ENCODE results near the gene AIRE. TPM values are rescaled to one million over a fixed set of nuclear protein-coding genes. Genes with fewer than 3 reads are reported as not detected.

AIRE gene
- total RNA-seq, 1 donor from 2014 or later, result 2.8 TPM

GRCh38 chr21:44302573-44303401 lies 17.1 kb downstream of the AIRE start:
- intact Hi-C loops (cut with micrococcal nuclease), result loop anchor here (5.0 kb wide), 2 partner anchors 175 to 235 kb away; no protein-coding TSS in a partner anchor

DNA sequence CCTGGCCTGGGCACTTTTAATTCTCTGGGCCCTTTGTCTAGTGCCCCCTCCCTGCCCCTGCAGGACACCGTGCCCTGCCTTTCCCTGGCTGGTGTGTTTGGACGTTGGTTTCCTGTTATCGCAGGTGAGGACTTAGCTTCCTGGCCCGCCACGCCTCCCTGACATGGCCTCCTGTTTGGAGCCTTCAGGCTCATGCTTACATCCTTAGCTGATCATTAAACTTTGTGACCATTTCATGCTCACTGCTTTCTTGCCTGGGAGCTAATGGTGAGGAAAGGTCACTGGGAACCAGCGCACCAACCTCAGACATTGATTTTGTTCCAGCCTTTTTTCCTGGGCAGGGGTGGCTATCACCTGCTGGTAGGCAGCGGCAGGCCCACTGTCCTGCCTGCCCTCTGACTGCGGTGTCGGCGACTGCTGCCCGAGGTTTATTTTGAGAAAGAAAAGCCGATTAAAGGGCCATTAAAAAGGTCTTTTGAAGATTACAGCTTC lies 17.9 kb downstream of the AIRE start:
- intact Hi-C loops (cut with micrococcal nuclease), result loop anchor here (5.0 kb wide), 2 partner anchors 174 to 236 kb away; no protein-coding TSS in a partner anchor

GRCh38 chr21:44304011-44304616 lies 18.4 kb downstream of the AIRE start:
- intact Hi-C loops (cut with micrococcal nuclease), result loop anchor here (5.0 kb wide), 2 partner anchors 173 to 237 kb away; no protein-coding TSS in a partner anchor

DNA sequence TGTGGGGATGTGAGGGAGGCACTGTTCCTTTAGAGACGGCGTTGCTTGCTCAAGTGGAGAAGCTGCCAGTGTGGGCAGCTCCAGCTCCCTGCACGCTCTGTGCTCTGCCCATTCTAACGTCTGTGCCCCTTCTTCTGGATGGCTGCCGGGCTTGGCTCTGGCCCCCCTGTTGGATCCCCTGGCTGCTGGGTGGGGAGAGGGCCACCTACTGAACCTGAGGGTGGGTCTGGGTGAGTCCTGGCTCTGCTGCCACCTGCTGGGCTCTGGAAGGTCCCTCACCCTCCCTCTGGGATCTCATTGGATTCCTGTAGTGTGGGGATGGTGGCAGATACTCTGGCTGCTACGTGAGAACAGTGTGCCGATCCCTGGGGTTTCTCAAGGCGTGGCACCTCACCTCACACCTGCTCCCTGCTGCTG lies 19.2 kb downstream of the AIRE start:
- intact Hi-C loops (cut with micrococcal nuclease), result loop anchor here (5.0 kb wide), 2 partner anchors 172 to 238 kb away; no protein-coding TSS in a partner anchor

DNA sequence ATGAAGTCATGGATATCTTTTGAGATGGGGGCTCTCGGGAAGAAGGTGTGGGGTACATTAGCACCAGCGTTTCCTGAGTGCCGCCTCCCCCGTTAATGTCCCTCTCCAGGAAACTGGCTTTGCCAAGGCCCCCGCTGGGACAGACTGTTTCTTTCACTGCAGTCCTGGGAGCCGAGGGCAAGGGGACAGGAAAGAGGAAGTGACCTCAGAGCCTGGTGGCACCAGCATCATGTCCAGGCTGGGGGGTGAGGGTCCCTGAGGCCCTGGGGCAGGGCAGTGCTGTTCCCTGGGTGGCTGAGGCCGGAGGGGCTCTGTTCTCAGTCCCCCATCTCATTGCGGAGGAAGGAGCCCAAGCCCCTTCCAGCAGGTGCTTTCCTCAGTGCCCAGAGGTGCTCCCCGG lies 20.0 kb downstream of the AIRE start:
- intact Hi-C loops (cut with micrococcal nuclease), result no loop called here

DNA sequence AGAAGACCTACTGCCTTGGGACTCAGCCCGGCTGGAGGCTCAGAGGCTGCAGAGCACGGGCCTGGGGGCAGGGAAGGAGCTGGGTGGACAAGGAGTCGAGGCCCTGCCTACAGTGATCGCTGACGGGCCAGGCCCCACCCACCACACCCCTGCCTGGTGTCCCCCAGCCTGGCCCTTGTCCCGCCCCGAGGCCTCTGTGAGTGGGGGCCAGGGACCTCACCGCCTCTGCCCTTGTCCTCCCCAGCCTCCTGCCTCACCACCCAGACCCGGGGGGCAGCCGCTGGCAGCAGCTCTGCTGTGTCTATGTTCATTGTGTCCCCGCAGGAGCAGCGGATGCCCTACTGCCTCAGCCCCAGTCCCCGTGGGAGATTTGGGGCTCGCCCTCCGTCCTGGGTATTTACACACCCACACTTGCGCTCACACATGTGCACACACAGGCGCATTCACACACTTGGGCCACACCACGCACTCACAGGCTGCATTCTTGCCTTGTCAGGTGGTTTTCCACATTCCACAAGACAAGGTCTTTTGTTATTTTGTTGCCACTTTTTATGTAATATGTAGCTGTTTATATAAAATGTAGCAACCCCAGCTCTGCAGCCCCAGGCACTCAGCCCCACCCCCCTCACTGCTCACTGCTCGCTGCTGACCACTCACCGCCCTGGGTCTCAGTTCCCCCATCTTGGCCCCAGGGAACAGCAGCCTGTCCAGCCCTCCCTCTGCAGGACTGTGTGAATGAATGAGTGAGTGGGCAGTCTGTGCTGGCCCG lies 21.4 kb downstream of the AIRE start:
- intact Hi-C loops (cut with micrococcal nuclease), result no loop called here

- intact Hi-C loops (cut with micrococcal nuclease), result no loop called here
These were observed 25.2 kb downstream of the AIRE start for GRCh38 chr21:44310628-44311507.

GRCh38 chr21:44312089-44312488 lies 26.4 kb downstream of the AIRE start:
- intact Hi-C loops (cut with micrococcal nuclease), result no loop called here

- intact Hi-C loops (cut with micrococcal nuclease), result no loop called here
These were observed 27.0 kb downstream of the AIRE start for GRCh38 chr21:44312716-44313115.

DNA sequence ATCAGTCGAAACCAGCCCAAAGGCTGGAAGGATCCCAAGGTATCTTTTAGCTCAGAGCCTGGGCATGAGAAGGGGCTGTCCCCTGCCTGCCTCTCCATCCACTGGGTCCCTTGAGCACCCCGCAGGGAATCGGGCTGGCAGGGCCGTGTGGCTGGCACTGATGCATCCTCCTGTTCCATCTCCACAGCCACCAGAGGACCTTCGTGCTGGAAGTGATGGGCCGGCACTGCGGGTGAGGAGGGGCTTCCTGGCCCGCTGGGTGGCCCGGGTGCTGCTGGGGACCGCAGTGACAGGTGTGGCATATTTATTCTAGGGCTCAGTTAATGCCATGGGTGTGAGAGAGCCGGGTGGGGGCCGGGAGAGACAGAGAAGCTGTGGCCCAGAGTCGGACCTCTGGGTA lies 27.8 kb downstream of the AIRE start:
- intact Hi-C loops (cut with micrococcal nuclease), result no loop called here

GRCh38 chr21:44314128-44314527 lies 28.5 kb downstream of the AIRE start:
- intact Hi-C loops (cut with micrococcal nuclease), result no loop called here

- intact Hi-C loops (cut with micrococcal nuclease), result no loop called here
These were observed 28.9 kb downstream of the AIRE start for GRCh38 chr21:44314561-44314960.

- intact Hi-C loops (cut with micrococcal nuclease), result no loop called here
These were observed 30.1 kb downstream of the AIRE start for GRCh38 chr21:44315691-44316203.

DNA sequence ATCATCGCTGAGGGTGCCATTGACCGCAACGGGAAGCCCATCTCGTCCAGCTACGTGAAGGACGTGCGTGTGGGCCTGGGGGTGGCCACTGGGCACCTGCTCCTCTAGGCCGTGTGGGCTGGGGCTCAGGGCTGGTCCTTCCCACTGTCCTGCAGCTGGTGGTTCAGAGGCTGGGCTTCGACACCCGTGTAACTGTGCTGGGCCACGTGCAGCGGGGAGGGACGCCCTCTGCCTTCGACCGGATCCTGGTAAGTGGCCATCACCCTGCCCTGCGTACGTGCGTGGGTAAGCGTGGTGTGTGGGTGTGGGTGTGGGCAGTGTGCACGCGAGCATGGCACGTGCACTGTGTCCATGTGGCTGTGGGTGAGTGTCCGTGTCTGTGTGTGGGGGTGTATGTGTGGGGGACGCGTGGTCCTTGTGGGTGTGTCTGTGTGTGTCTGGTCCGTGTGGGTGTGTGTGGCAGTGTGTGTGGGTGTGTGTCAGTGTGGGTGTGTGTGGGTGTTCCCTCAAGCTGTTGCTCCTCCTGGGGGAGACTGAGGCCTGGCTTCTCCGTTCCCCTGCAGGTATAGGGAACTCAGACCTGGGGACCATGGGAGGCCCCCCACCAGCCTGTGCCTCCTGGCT lies 30.7 kb downstream of the AIRE start:
- intact Hi-C loops (cut with micrococcal nuclease), result no loop called here

- intact Hi-C loops (cut with micrococcal nuclease), result no loop called here
These were observed 31.6 kb downstream of the AIRE start for GRCh38 chr21:44317241-44317782.

GRCh38 chr21:44317871-44318270 lies 32.2 kb downstream of the AIRE start:
- intact Hi-C loops (cut with micrococcal nuclease), result no loop called here

GRCh38 chr21:44318489-44319285 lies 33.0 kb downstream of the AIRE start:
- intact Hi-C loops (cut with micrococcal nuclease), result no loop called here

DNA sequence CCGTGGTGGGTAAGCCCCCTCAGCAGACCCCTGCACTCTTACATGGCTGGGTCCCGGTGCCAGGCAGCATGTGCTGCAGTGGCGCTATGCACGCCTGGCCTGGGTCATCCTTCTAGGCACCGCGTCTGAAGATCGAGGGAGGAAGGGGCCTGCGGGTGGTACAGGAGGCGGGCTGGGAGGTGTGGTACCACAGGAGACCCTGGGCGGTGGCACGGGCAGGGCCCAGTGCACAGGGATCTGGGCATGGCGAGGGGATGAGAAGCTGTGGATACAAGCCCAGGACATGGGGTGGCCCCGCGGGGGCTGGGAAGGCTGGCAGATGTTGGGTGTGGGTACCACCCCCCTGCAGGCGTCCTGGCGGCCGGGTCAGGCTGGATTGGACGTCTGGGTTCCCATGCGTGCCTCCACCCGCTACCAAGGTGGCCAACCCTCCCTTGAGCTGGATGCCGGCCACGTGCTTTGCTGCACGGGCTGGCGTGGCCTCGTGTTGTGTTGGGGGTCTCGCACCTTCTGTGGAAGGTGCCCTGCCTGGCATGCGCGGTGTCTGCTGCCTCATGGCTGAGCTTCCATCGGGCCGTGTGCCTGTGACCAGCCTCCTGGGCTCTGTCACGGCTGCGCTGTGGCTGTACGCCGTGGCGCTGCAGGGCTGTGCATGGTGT lies 33.9 kb downstream of the AIRE start:
- intact Hi-C loops (cut with micrococcal nuclease), result no loop called here
